OCI-LY7 (cell line): ENCODE data around the gene CUX1. TPM values are rescaled to one million over a fixed set of nuclear protein-coding genes. Genes with fewer than 3 reads are reported as not detected.
A peak's percentile ranks its signal among the peaks of the same experiment; 100 is the strongest.

ENCODE experiments used
- BruUV-seq: library from RNA; stranded (reverse); fragments of 400-500 nt; replicated peaks from 2 replicates; lab custom pipeline; 2021; lab: Mats Ljungman, UMichigan
- CTCF ChIA-PET: fragments of 300-600 bp; sonication (Branson Sonifier 250); formaldehyde crosslinking; loops from one replicate; lab custom pipeline; 2022; ENCODE audit warnings: antibody characterized with exemption; ENCODE audit not compliant: unreplicated experiment; lab: Charles Lee
- POLR2A ChIA-PET: fragments of 300-600 bp; sonication (Branson Sonifier 250); formaldehyde crosslinking; loops from one replicate; lab custom pipeline; 2022; ENCODE audit warnings: antibody characterized with exemption; lab: Charles Lee
- DNase-seq: peaks from one replicate; pipeline ENCODE4 v3.0.0-alpha.2; 2015; ENCODE audit warnings: low spot score
- H2AFZ ChIP-seq: fragments of 200-600 bp; sonication (generic), shearing (Covaris generic); 2 replicates; pipeline ENCODE4 v1.6.1; 2014; ENCODE audit warnings: mild to moderate bottlenecking, antibody characterized with exemption, low read length, moderate library complexity
- H3K27ac ChIP-seq: fragments of 200-600 bp; sonication (generic); 2 replicates; pipeline ENCODE4 v1.5.1; 2014; ENCODE audit warnings: mixed run types, low read depth, mild to moderate bottlenecking, moderate library complexity, low read length, inconsistent platforms; ENCODE audit not compliant: poor library complexity, severe bottlenecking
- H3K36me3 ChIP-seq: fragments of 200-600 bp; sonication (generic); 2 replicates; pipeline ENCODE4 v1.6.1; 2014; ENCODE audit warnings: mild to moderate bottlenecking, antibody characterized with exemption, low read length, moderate library complexity, mixed read lengths; ENCODE audit not compliant: insufficient read depth
- H3K4me1 ChIP-seq: fragments of 200-600 bp; sonication (generic); 2 replicates; pipeline ENCODE4 v1.5.1; 2014; ENCODE audit warnings: mild to moderate bottlenecking, low read length; ENCODE audit not compliant: insufficient read depth, poor library complexity, severe bottlenecking
- H3K4me2 ChIP-seq: fragments of 200-600 bp; sonication (generic); 2 replicates; pipeline ENCODE4 v1.6.1; 2014; ENCODE audit warnings: mild to moderate bottlenecking, low read length
- H3K4me3 ChIP-seq: fragments of 200-600 bp; sonication (generic); 2 replicates; pipeline ENCODE4 v1.5.1; 2014; ENCODE audit warnings: mild to moderate bottlenecking, low read depth, low read length; ENCODE audit not compliant: poor library complexity, severe bottlenecking
- H3K79me2 ChIP-seq: fragments of 200-600 bp; sonication (generic); 2 replicates; pipeline ENCODE4 v1.6.1; 2016; ENCODE audit warnings: low read depth, mild to moderate bottlenecking, low read length, moderate library complexity, mixed read lengths; ENCODE audit not compliant: insufficient read depth
- H3K9me2 ChIP-seq: fragments of 200-600 bp; sonication (generic); 2 replicates; pipeline ENCODE4 v1.6.1; 2016; ENCODE audit warnings: mild to moderate bottlenecking, low read length, mixed read lengths; ENCODE audit not compliant: insufficient read depth
- H3K9me3 ChIP-seq: fragments of 200-600 bp; sonication (generic); 2 replicates; pipeline ENCODE4 v1.6.1; 2014; ENCODE audit warnings: mild to moderate bottlenecking, mixed run types, low read length, mixed read lengths
- H4K20me1 ChIP-seq: fragments of 200-600 bp; sonication (generic); 2 replicates; pipeline ENCODE4 v1.6.1; 2014; ENCODE audit warnings: mild to moderate bottlenecking, antibody characterized with exemption, low read length, moderate library complexity, mixed read lengths; ENCODE audit not compliant: insufficient read depth
- CTCF ChIP-seq: fragments of 200-600 bp; sonication (generic); conservative IDR thresholded peaks from 2 replicates; pipeline ENCODE4 v1.5.1; 2014; ENCODE audit warnings: mild to moderate bottlenecking, antibody characterized with exemption, low read length, moderate library complexity, mixed read lengths
- EZH2phosphoT487 ChIP-seq: fragments of 200-600 bp; sonication (generic); IDR thresholded peaks from 2 replicates; pipeline ENCODE4 v1.6.1; 2018; ENCODE audit warnings: low read depth, borderline replicate concordance, mild to moderate bottlenecking, mixed run types, antibody characterized with exemption, low read length, moderate library complexity, mixed read lengths
- intact Hi-C: fragments of 100-400 bp; cut with micrococcal nuclease; formaldehyde crosslinking; loops from one replicate; pipeline ENCODE4 v1.10.0; 2022; ENCODE audit not compliant: unreplicated experiment
- total RNA-seq, 2 experiments: library from RNA; depleted of rRNA in 1 of 2; stranded (reverse); fragments of >200 nt in 1 of 2; shearing (Covaris generic) in 1 of 2; gene quantifications; 2 replicates each; pipeline ENCODE4 v1.2.3, GENCODE V29; 2014 to 2022

The CUX1 gene
- total RNA-seq, 2 experiments from 2014 or later = 143 to 199 TPM

- ChIA-PET CTCF (no interaction called here), POLR2A (no interaction called here)
- Histone ChIP-seq H3K79me2 (peaks cover 91% of the 10 kb centered on the region), H2AFZ (no peak overlapping the region), H3K9me2 (no peaks in the 10 kb centered on the region), H3K27ac (peak overlapping the region; percentile 19), H4K20me1 (no peaks in the 10 kb centered on the region), H3K4me3 (no peak overlapping the region), H3K4me1 (peaks cover 64% of the 10 kb centered on the region), H3K36me3 (peaks cover 66% of the 10 kb centered on the region), H3K4me2 (no peak overlapping the region), H3K9me3 (no peaks in the 10 kb centered on the region)
- BruUV-seq = no TSS peak
- DNase-seq = no peak
- no peak for TF ChIP-seq EZH2phosphoT487
- TF ChIP-seq CTCF = no peak
- intact Hi-C loops = no loop called here
Measured at GRCh38 chr7:101952355-101953247, 135.2 kb downstream of the CUX1 start.

- DNase-seq = no peak
- no peaks in the 10 kb centered on the region for H3K9me2 ChIP-seq
- BruUV-seq = TSS peak; percentile 15
- H3K4me2 ChIP-seq = no peak overlapping the region; the same call in 1 of the 2 replicates
- CTCF ChIA-PET = no interaction called here
- H3K36me3 ChIP-seq = peaks cover 67% of the 10 kb centered on the region
- POLR2A ChIA-PET = interaction anchor here (1.6 kb wide), 1 partner anchor 73 kb away, joined by 8 read pairs; no protein-coding TSS in a partner anchor
- no peak overlapping the region for H2AFZ ChIP-seq
- TF ChIP-seq EZH2phosphoT487 (no peak), CTCF (no peak)
- no peaks in the 10 kb centered on the region for H4K20me1 ChIP-seq
- H3K4me3 ChIP-seq = no peak overlapping the region
- H3K27ac ChIP-seq = peak overlapping the region; percentile 54
- no peaks in the 10 kb centered on the region for H3K9me3 ChIP-seq
- intact Hi-C loops = no loop called here
- H3K79me2 ChIP-seq = peaks cover 91% of the 10 kb centered on the region
- peaks cover 64% of the 10 kb centered on the region for H3K4me1 ChIP-seq
Measured at GRCh38 chr7:101953248-101953819, 135.9 kb downstream of the CUX1 start.
